ENCODE results near the gene LKAAEAR1.

- TF ChIP-seq CTCF (IDR thresholded peaks at IDR 0.05) (no peak), POLR2A (IDR thresholded peaks at IDR 0.05) (no peak)
Observed at GRCh38 chr20:64082820-64083377, 1.3 kb downstream of the LKAAEAR1 start.

All from Peyer's patch (tissue), 4 donors.